Measurements from ENCODE around the gene KIF26B.

- TF ChIP-seq EZH2phosphoT487 (IDR thresholded peaks at IDR 0.05; ENCODE audit: insufficient read depth, low read depth) (no peak), EZH2 (IDR thresholded peaks at IDR 0.05; ENCODE audit: insufficient read depth, poor library complexity, severe bottlenecking) (no peak)
These were observed 289.5 kb downstream of the KIF26B start for GRCh38 chr1:245444147-245444828.

Measured in GM23248 (cell line).